ENCODE data around the gene CCDC191. TPM values are rescaled to one million over a fixed set of nuclear protein-coding genes. Genes with fewer than 3 reads are reported as not detected.
A peak's percentile ranks its signal among the peaks of the same experiment; 100 is the strongest.

The CCDC191 gene
- total RNA-seq, 2 experiments from 2014 or later, result 3.6 to 3.7 TPM

DNA sequence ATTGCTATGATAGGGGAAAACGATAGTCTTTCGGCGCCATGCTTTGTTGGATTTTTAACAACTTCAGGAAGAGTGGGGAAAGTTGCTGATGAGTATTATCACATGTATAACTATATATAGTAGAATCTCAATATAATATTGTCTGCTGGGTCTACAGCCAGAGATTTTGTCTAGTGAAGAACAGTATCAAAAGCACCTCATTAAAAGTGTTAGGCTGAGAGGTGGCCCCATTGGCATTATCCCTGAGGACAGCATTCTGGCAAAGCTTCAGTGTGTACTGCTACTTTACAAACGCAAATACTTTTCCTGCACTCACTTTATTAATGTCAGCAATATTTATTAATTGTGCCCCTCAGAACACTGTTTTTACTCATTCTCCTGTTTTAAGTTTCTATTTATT, 12.0 kb upstream of the CCDC191 start:
- no peak overlapping the region for H3K27ac Mint-ChIP-seq
- H3K27me3 Mint-ChIP-seq, result no peaks in the 10 kb centered on the region
- no peak overlapping the region for H3K4me3 ChIP-seq (ENCODE audit: low read length)
- no peaks in the 10 kb centered on the region for H3K9me3 Mint-ChIP-seq
- no peak overlapping the region for H3K4me3 Mint-ChIP-seq
- POLR2A ChIA-PET, result no interaction called here
- no peak for DNase-seq
- H3K9me3 ChIP-seq (ENCODE audit: control insufficient read depth in 1 of 2, insufficient read depth in 1 of 2, low read length in 2 of 2), result no peaks in the 10 kb centered on the region
- ATAC-seq (ENCODE audit: poor library complexity), result no peak
- no peaks in the 10 kb centered on the region for H3K27me3 ChIP-seq (ENCODE audit: control insufficient read depth in 1 of 2, insufficient read depth in 2 of 2, low read length in 2 of 2)
- TF ChIP-seq, protein P1, sequence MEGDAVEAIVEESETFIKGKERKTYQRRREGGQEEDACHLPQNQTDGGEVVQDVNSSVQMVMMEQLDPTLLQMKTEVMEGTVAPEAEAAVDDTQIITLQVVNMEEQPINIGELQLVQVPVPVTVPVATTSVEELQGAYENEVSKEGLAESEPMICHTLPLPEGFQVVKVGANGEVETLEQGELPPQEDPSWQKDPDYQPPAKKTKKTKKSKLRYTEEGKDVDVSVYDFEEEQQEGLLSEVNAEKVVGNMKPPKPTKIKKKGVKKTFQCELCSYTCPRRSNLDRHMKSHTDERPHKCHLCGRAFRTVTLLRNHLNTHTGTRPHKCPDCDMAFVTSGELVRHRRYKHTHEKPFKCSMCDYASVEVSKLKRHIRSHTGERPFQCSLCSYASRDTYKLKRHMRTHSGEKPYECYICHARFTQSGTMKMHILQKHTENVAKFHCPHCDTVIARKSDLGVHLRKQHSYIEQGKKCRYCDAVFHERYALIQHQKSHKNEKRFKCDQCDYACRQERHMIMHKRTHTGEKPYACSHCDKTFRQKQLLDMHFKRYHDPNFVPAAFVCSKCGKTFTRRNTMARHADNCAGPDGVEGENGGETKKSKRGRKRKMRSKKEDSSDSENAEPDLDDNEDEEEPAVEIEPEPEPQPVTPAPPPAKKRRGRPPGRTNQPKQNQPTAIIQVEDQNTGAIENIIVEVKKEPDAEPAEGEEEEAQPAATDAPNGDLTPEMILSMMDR (IDR thresholded peaks at IDR 0.05), result no peak
- peaks cover 72% of the 10 kb centered on the region for H3K36me3 ChIP-seq (ENCODE audit: insufficient read depth, low read length)
- peaks cover 12% of the 10 kb centered on the region for H3K4me1 Mint-ChIP-seq (ENCODE audit: low read depth)
- intact Hi-C loops (cut with DNase I, micrococcal nuclease), result no loop called here
- no peaks in the 10 kb centered on the region for H3K4me1 ChIP-seq (ENCODE audit: insufficient read depth, low read length)
- peaks cover 96% of the 10 kb centered on the region for H3K36me3 Mint-ChIP-seq (ENCODE audit: low read depth)
- CTCF ChIA-PET, result no interaction called here
- H3K27ac ChIP-seq (ENCODE audit: low read depth in 1 of 2, low read length in 2 of 2), result no peak overlapping the region

DNA sequence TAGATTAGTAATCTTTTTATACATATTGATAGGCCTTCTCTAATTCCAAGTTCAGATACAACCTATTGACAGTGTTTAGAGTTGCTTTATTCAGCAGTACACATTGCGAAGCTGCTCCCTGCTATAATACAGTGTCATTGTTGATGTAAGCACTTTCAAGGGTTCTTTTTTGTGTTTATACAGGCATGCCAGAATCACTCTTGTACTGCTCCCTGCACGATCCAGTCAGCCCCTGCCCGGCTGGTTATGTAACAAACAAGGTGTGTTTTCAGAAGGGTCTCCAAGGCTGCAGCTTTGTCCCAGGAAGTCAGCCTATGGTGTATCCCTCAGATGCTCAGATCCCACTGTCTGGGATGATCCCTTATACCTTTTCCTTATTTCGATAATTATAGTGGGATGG, 11.5 kb upstream of the CCDC191 start:
- Mint-ChIP-seq H3K27me3 (no peaks in the 10 kb centered on the region), H3K4me3 (no peak overlapping the region), H3K4me1 (ENCODE audit: low read depth) (peaks cover 15% of the 10 kb centered on the region), H3K9me3 (no peaks in the 10 kb centered on the region), H3K36me3 (ENCODE audit: low read depth) (peaks cover 90% of the 10 kb centered on the region), H3K27ac (no peak overlapping the region)
- Histone ChIP-seq H3K4me3 (ENCODE audit: low read length) (no peak overlapping the region), H3K4me1 (ENCODE audit: insufficient read depth, low read length) (no peaks in the 10 kb centered on the region), H3K9me3 (ENCODE audit: control insufficient read depth in 1 of 2, insufficient read depth in 1 of 2, low read length in 2 of 2) (no peaks in the 10 kb centered on the region), H3K27ac (ENCODE audit: low read depth in 1 of 2, low read length in 2 of 2) (no peak overlapping the region), H3K36me3 (ENCODE audit: insufficient read depth, low read length) (peaks cover 68% of the 10 kb centered on the region), H3K27me3 (ENCODE audit: control insufficient read depth in 1 of 2, insufficient read depth in 2 of 2, low read length in 2 of 2) (no peaks in the 10 kb centered on the region)
- ChIA-PET POLR2A (interaction anchor here (1.0 kb wide), 1 partner anchor 12 kb away, joined by 3 read pairs; the partner anchor contains the start of genes CCDC191 and QTRT2), CTCF (no interaction called here)
- intact Hi-C loops (cut with DNase I, micrococcal nuclease), result no loop called here
- DNase-seq (no peak), ATAC-seq (ENCODE audit: poor library complexity) (no peak)
- TF ChIP-seq, protein P1 (IDR thresholded peaks at IDR 0.05), result no peak

DNA sequence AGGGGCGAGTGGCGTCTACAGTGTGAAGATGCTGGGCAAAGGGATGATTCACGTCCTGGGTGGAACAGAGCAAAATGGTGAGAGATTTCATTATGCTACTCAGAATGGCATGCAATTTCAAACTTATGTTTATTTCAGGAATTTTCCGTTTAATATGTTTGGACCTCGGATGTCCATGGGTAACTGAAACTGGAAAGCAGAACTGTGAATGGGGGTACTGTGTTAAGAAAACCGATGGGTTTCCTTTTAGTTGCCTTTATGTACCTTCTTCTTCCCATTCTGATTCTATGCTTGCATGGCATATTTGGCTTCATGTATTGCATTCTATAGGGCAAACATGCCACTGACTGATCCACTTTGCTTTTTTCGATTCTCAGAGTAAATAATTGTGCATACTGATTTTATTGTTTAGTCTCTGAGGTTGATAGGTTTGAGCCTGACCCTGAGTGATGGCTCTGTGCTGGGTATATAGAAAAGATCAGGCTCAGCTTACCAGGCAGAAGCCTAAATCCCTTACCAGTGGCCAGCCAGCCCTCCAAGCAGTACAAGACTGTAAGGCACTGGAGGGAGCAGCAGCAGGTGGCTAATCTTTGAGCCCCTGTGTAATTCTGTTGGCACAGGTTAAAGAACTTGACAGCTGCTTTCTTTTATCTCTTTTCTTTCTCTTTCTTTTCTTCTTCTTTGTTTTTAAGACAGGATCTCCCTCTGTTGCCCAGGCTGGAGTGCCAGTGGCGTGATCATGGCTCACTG, 4.8 kb upstream of the CCDC191 start:
- peaks cover 23% of the 10 kb centered on the region for H3K36me3 ChIP-seq (ENCODE audit: insufficient read depth, low read length)
- H3K9me3 Mint-ChIP-seq, result no peaks in the 10 kb centered on the region
- ATAC-seq (ENCODE audit: poor library complexity), result no peak
- no peaks in the 10 kb centered on the region for H3K9me3 ChIP-seq (ENCODE audit: control insufficient read depth in 1 of 2, insufficient read depth in 1 of 2, low read length in 2 of 2)
- intact Hi-C loops (cut with DNase I, micrococcal nuclease), result no loop called here
- peak overlapping the region; percentile 54 for H3K4me3 Mint-ChIP-seq
- H3K27ac Mint-ChIP-seq, result no peak overlapping the region
- peaks cover 17% of the 10 kb centered on the region for H3K4me1 ChIP-seq (ENCODE audit: insufficient read depth, low read length)
- no peak for DNase-seq
- H3K27me3 ChIP-seq (ENCODE audit: control insufficient read depth in 1 of 2, insufficient read depth in 2 of 2, low read length in 2 of 2), result no peaks in the 10 kb centered on the region
- no peaks in the 10 kb centered on the region for H3K27me3 Mint-ChIP-seq
- TF ChIP-seq, protein P1 (IDR thresholded peaks at IDR 0.05), result no peak
- H3K4me1 Mint-ChIP-seq (ENCODE audit: low read depth), result peaks cover 63% of the 10 kb centered on the region
- no peak overlapping the region for H3K4me3 ChIP-seq (ENCODE audit: low read length)
- no peak overlapping the region for H3K27ac ChIP-seq (ENCODE audit: low read depth in 1 of 2, low read length in 2 of 2)
- POLR2A ChIA-PET, result no interaction called here
- CTCF ChIA-PET, result no interaction called here
- peaks cover 66% of the 10 kb centered on the region for H3K36me3 Mint-ChIP-seq (ENCODE audit: low read depth)
